ENCODE data around the gene TENT5C.
A peak's percentile ranks its signal among the peaks of the same experiment; 100 is the strongest.

The TENT5C gene

DNA sequence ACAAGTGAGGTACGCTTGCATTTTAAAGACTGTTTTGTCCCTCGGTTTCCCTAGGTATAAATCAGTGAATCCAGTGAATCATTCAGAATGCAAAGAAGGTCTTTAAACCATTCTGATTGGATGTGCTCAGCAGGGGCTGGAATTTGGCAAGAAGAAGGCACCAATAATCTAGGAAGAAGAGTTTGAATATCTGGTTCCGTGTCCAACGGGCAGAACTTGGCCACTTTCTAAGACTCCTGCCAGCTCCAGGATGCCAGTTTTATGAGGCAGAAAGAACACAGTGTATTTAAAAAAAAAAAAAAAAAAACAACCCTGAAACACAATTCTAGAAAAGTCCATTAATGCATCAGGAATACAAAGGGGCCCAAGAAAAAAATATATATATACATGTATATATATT lies 3.0 kb upstream of the TENT5C start:
- H3K79me2 ChIP-seq (ENCODE audit: insufficient read depth, low read length): peaks cover 17% of the 10 kb centered on the region
- H3K4me2 ChIP-seq (ENCODE audit: low read depth, low read length, poor library complexity, severe bottlenecking): no peak overlapping the region
- H3K4me3 ChIP-seq (ENCODE audit: low read length, poor library complexity, severe bottlenecking): no peak overlapping the region
- peaks cover 11% of the 10 kb centered on the region for H4K20me1 ChIP-seq (ENCODE audit: insufficient read depth, low read length, poor library complexity, severe bottlenecking)
- no peak overlapping the region for H2AFZ ChIP-seq (ENCODE audit: low read length)
- no peaks in the 10 kb centered on the region for H3K9me2 ChIP-seq (replicated peaks; ENCODE audit: low read depth, low read length)
- peaks cover 5% of the 10 kb centered on the region; the same call in 1 of the 2 replicates for H3F3A ChIP-seq (ENCODE audit: low read depth)
- no peak overlapping the region for H3K9ac ChIP-seq (ENCODE audit: low read depth, low read length, poor library complexity, severe bottlenecking)
- peaks cover 3% of the 10 kb centered on the region for H3K4me1 ChIP-seq (ENCODE audit: insufficient read depth, low read length, poor library complexity, severe bottlenecking)
- H3K27me3 ChIP-seq (ENCODE audit: insufficient read depth, low read length, poor library complexity, severe bottlenecking): no peaks in the 10 kb centered on the region
- H3K36me3 ChIP-seq (ENCODE audit: insufficient read depth, low read length): no peaks in the 10 kb centered on the region
- H3K9me3 ChIP-seq (ENCODE audit: insufficient read depth, low read depth, low read length): no peaks in the 10 kb centered on the region
- TF ChIP-seq, protein P1, sequence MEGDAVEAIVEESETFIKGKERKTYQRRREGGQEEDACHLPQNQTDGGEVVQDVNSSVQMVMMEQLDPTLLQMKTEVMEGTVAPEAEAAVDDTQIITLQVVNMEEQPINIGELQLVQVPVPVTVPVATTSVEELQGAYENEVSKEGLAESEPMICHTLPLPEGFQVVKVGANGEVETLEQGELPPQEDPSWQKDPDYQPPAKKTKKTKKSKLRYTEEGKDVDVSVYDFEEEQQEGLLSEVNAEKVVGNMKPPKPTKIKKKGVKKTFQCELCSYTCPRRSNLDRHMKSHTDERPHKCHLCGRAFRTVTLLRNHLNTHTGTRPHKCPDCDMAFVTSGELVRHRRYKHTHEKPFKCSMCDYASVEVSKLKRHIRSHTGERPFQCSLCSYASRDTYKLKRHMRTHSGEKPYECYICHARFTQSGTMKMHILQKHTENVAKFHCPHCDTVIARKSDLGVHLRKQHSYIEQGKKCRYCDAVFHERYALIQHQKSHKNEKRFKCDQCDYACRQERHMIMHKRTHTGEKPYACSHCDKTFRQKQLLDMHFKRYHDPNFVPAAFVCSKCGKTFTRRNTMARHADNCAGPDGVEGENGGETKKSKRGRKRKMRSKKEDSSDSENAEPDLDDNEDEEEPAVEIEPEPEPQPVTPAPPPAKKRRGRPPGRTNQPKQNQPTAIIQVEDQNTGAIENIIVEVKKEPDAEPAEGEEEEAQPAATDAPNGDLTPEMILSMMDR (conservative IDR thresholded peaks at IDR 0.05; ENCODE audit: low read length): no peak
- no peak for TF ChIP-seq EZH2phosphoT487 (IDR thresholded peaks at IDR 0.05; ENCODE audit: borderline replicate concordance)

GRCh38 chr1:117605164-117605773 lies 579 bp upstream of the TENT5C start:
- H3K9me3 ChIP-seq (ENCODE audit: insufficient read depth, low read depth, low read length): no peaks in the 10 kb centered on the region
- TF ChIP-seq, protein P1 (conservative IDR thresholded peaks at IDR 0.05; ENCODE audit: low read length): no peak
- no peak for TF ChIP-seq EZH2phosphoT487 (IDR thresholded peaks at IDR 0.05; ENCODE audit: borderline replicate concordance)
- H3K9ac ChIP-seq (ENCODE audit: low read depth, low read length, poor library complexity, severe bottlenecking): peak overlapping the region; percentile 50
- H3K36me3 ChIP-seq (ENCODE audit: insufficient read depth, low read length): no peaks in the 10 kb centered on the region
- H2AFZ ChIP-seq (ENCODE audit: low read length): peak overlapping the region; percentile 97
- H3K27me3 ChIP-seq (ENCODE audit: insufficient read depth, low read length, poor library complexity, severe bottlenecking): no peaks in the 10 kb centered on the region
- H3K4me3 ChIP-seq (ENCODE audit: low read length, poor library complexity, severe bottlenecking): peak overlapping the region; percentile 83
- peaks cover 41% of the 10 kb centered on the region for H3K79me2 ChIP-seq (ENCODE audit: insufficient read depth, low read length)
- H3F3A ChIP-seq (ENCODE audit: low read depth): peaks cover 5% of the 10 kb centered on the region; the same call in 1 of the 2 replicates
- peaks cover 32% of the 10 kb centered on the region for H4K20me1 ChIP-seq (ENCODE audit: insufficient read depth, low read length, poor library complexity, severe bottlenecking)
- H3K9me2 ChIP-seq (replicated peaks; ENCODE audit: low read depth, low read length): no peaks in the 10 kb centered on the region
- H3K4me2 ChIP-seq (ENCODE audit: low read depth, low read length, poor library complexity, severe bottlenecking): peak overlapping the region; percentile 85
- peaks cover 25% of the 10 kb centered on the region for H3K4me1 ChIP-seq (ENCODE audit: insufficient read depth, low read length, poor library complexity, severe bottlenecking)

DNA sequence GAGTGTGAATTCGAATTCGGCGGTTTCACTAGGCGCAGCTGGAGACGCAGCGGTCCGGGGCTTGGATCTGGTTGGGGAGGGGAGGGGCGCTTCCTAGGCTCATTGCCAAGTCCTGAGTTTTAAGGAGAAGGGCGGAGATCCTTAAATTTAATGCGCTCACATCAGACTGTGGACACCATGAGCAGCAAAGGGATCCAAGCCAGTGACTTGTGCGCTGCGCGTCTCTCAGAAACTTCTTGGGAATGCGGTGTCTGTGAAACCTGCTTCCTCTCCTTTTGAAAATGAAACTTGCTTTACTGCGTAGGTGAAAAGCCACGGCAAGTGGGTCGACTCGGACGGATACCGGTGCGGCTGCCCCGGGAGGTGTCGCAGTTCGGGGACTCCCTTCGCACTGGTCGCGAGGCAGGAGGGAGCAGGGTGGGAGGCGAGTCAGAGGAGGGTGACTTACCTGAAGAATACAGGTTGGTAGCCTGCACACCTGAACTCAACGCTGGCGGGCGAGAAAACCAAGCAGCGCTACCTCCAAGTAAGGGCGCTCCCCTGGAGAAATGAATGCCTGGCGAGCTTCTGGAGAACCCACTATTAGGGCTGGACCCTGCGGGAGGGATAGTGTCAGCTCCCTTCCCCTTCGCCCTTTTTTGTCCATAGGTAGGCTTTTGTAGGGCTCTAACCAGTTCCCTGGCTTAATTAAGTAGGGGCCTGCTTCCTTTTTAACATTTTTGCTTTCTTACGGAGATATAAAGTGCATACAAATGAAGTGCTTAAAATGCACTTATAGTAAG lies 992 bp downstream of the TENT5C start:
- H3K9ac ChIP-seq (ENCODE audit: low read depth, low read length, poor library complexity, severe bottlenecking): peak overlapping the region; percentile 92
- H3K79me2 ChIP-seq (ENCODE audit: insufficient read depth, low read length): peaks cover 57% of the 10 kb centered on the region
- H3K36me3 ChIP-seq (ENCODE audit: insufficient read depth, low read length): no peaks in the 10 kb centered on the region
- H3K9me2 ChIP-seq (replicated peaks; ENCODE audit: low read depth, low read length): no peaks in the 10 kb centered on the region
- H3K4me1 ChIP-seq (ENCODE audit: insufficient read depth, low read length, poor library complexity, severe bottlenecking): peaks cover 40% of the 10 kb centered on the region
- TF ChIP-seq, protein P1 (conservative IDR thresholded peaks at IDR 0.05; ENCODE audit: low read length): no peak
- TF ChIP-seq EZH2phosphoT487 (IDR thresholded peaks at IDR 0.05; ENCODE audit: borderline replicate concordance): no peak
- peak overlapping the region; percentile 97 for H3K4me3 ChIP-seq (ENCODE audit: low read length, poor library complexity, severe bottlenecking)
- H3K27me3 ChIP-seq (ENCODE audit: insufficient read depth, low read length, poor library complexity, severe bottlenecking): no peaks in the 10 kb centered on the region
- H3K4me2 ChIP-seq (ENCODE audit: low read depth, low read length, poor library complexity, severe bottlenecking): peak overlapping the region; percentile 96
- peaks cover 5% of the 10 kb centered on the region; the same call in 1 of the 2 replicates for H3F3A ChIP-seq (ENCODE audit: low read depth)
- no peaks in the 10 kb centered on the region for H3K9me3 ChIP-seq (ENCODE audit: insufficient read depth, low read depth, low read length)
- no peak overlapping the region for H2AFZ ChIP-seq (ENCODE audit: low read length)
- peaks cover 40% of the 10 kb centered on the region for H4K20me1 ChIP-seq (ENCODE audit: insufficient read depth, low read length, poor library complexity, severe bottlenecking)
